Activated T-cell treated with anti-CD3 and anti-CD28 coated beads for 1 hour (primary cell): ENCODE results near the gene SDK2.
"Not testable (repeated sequence)": the region's sequence is repeated elsewhere in the genome, so short reads cannot be mapped to it uniquely, and the experiment has no call there.

Source experiments
- DNase-seq: peaks from one replicate; pipeline ENCODE4 v3.0.0-alpha.2; 2020; ENCODE audit warnings: low read depth

The SDK2 gene

DNA sequence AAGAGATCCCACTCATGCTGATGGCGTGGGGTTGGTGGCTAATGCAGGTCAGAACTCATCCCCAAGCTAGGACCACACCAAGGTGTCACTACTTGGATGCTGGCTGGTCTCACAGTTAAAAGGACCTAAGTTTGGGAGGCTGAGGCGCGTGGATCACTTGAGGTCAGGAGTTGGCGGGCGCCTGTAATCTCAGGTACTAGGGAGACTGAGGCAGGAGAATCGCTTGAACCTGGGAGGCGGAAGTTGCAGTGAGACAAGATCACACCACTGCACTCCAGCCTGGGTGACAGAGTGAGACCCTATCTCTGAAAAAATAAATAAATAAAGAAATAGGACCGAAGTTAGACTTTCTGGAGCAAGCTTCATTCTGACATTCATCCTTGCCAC is 325.8 kb downstream of the SDK2 start:
- DNase-seq, result no peak

DNA sequence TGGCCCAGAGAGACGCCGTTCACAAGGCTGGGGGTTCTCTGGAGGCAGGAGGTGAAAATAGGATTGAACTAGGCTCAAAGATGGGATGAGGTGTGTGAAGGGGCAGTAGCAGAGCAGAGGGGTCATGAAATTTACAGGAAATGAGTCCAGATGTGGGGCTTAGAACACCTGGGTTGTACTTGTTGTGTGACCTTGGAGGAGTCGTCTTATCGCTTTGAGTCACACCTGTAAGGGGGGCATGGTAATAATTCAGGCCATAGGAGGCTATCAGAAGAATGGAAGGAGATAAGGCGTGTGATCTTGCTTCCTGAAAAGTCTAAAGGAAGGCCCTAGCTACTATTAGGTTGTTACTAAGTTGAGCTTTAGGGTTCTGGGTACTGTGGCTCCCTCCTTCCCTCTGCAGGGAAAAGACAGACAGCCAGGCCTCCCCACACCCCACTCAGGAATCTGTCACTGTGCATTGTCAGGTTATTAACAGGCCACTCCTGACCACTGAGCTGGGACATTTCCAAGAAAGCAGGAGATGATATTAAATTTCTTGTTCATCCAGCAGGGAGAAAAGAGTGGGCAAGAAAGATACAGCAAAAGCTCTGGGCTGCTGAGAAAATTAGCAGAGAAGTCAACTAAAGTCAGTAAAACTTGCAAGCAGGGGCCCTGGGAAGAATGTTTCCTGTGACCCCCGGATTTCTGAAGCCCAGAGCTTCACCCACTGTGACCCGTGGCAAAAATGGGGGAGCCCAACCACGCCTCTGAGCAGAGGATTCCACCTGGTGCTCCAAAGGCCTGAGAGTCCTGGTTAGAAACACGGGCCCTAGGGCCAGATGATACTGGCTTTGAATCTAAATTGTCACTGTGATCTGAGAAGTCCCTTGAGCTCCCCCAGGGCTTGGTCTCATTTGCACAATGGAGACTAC is 326.5 kb downstream of the SDK2 start:
- no peak for DNase-seq

DNA sequence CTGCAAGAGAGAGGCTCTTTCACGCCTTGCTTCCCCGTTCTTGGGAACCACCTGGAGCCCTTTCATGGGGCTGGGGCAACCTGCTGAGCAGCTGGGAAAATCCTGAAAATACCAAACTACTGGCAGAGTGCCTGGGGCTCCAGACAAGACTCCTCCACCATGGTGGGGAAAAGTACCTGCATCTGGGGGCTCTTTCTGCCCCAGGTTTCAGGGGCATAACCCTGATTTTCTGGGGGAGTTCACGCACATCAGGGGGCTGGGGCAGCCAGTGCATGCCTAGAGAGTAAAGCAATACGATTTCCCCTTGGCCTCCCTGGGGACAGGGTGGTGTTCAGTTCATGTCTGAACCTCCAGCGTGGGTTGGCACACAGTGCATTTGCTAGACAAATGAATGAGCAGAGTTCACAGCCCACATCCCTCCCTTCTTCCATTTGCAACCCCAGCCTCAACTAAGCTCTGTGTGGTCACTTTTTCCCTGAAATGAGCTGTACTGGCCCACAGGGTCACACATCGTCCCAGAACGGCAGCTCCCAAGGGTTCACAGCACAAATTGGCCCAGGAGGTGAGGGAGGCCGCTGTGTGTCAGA is 327.2 kb downstream of the SDK2 start:
- DNase-seq, result no peak

GRCh38 chr17:73315471-73315870 is 328.8 kb downstream of the SDK2 start:
- DNase-seq, result no peak

DNA sequence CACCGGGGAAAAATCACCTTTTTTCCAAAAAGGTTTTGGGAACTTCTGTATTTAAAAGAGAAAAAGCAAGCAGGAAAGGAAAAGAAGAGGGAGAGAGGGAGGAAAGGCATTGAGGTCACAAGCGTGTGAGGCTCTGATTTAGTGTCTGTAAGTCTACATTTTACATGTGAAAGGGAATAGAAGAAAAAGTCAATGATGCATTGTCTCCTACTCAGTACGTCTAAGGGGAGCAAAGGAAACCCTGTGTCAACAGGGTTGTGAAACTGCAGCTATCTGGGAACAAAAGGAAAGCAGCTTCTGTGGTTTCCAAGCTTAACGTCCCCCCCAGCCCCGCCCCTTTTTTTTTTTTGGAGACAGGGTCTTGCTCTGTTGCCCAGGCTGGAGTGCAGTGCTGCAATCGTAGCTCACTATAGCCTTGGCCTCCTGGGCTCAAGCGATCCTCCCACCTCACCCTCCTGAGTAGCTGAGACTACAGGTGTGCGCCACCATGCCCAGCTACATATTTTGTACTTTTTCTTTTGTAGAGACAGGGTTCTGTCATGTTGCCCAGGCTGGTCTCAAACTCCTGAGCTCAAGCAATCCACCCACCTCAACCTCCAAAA is 330.6 kb downstream of the SDK2 start:
- no peak for DNase-seq

DNA sequence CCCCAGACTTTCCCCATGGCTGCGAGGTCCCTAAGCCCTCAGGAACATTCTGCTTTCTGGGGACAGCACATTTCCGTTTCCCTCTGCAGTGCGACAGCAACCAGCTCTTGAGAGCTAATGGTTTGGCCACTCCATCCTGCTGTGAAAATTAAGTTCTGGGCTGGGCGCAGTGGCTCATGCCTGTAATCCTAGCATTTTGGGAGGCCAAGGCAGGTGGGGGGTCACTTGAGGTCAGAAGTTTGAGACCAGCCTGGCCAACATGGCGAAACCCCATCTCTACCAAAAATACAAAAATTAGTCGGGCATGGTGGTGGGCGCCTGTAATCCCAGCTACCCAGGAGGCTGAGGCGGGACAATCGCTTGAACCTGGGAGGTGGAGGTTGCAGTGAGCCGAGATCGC is 331.4 kb downstream of the SDK2 start:
- not testable (repeated sequence) for DNase-seq

GRCh38 chr17:73311781-73312641 is 332.2 kb downstream of the SDK2 start, which contains the start of gene CDC42EP4:
Gene CDC42EP4 (minus strand): TSS chr17:73312001. CDS start chr17:73286500, 25,501 bp downstream.
- DNase-seq, result peak; percentile 73

DNA sequence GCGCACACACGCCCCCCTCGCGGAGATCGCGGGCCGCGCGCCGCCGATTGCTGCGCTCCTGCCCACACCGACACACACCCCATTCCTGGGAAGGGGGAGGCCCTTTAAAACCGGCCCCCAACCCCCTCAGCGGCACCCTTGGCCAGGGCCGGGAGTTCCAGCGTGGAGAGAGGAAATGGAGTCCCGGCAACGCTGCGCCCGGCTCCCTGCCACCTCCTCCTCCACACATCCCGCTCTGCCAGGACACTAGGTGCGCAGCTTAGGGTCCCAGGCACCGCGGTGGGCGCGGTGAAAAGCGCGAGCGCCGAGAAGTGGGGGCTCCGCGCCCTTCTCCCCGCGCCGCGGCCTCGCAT is 332.8 kb downstream of the SDK2 start:
- DNase-seq, result no peak

- no peak for DNase-seq
Observed at GRCh38 chr17:73309727-73310596, 334.3 kb downstream of the SDK2 start.

DNA sequence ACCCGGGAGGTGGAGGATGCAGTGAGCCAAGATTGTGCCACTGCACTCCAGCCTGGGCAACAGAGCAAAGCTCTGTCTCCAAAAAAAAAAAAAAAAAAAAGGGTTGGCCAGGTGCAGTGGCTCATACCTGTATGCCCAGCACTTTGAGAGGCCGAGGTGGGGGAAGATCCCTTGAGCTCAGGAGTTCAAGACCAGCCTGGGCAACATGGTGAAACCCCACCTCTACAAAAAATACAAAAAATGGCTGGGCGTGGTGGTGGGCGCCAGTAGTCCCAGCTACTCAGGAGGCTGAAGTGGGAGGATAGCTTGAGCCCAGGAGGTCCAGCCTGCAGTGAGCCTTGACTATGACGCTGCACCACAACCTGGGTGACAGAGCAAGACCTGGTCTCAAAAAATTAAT is 335.3 kb downstream of the SDK2 start:
- not testable (repeated sequence) for DNase-seq

DNA sequence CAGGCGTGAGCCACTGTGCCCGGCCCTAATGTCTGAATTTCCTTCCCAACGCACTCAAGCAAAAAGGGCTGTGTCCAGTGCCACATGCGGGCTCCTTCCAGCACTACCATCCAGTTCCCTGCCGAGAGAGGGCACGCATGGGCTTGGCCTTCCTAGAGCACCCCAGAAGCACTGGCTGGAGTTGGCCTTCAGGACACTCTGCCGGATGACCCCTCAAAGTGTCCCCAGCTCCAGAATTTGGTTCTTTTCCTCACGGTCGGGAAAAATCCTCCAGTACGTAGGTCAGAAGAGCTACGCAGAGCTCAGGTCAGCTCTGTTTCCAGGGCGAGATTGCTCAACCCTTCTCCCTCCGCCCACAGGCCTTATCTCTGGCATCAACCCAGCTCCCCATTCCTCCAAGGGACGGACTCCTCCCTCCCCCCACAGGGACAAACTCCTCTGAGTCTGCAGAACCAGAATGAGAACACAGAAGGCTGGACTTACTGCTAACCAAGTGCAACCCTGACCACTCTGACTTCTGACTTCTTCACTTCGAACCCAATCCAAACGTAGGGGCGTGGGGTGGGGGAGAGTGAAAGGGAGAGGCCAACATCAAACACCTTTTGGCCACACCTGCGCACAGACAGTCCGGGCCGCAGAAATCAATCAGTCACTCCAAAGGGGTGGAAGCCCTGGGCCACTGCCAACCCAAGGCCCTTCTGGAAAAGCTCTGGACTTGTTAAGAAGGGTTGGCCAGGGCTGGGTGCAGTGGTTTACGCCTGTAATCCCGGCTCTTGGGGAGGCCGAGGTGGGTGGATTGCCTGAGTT is 336.0 kb downstream of the SDK2 start:
- no peak for DNase-seq

GRCh38 chr17:73307130-73307529 is 337.1 kb downstream of the SDK2 start:
- DNase-seq, result no peak

GRCh38 chr17:73305845-73306836 is 338.1 kb downstream of the SDK2 start:
- DNase-seq, result no peak

- no peak for DNase-seq
Observed at GRCh38 chr17:73304971-73305812, 339.1 kb downstream of the SDK2 start.

- no peak for DNase-seq
Observed at GRCh38 chr17:73304438-73304837, 339.8 kb downstream of the SDK2 start.

DNA sequence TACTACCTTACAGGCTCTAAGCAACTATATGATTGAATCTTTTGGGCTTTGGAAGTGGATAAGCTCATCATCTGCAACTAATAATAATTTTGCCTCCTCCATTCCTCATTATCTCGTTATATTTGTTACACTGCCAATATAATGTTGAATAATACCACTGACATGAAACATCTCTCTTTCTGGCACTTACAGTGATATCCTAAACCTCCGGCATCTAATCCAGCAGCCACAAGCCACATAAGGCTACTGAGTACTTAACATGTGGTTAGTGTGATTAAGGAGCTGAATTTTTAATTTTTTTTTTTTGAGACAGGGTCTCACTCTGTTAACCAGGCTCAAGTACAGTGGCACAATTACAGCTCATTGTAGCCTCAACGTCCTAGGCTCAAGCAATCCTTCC is 342.1 kb downstream of the SDK2 start:
- no peak for DNase-seq

- DNase-seq, result no peak
Observed at GRCh38 chr17:73301369-73301768, 342.9 kb downstream of the SDK2 start.

GRCh38 chr17:73300392-73300791 is 343.9 kb downstream of the SDK2 start:
- no peak for DNase-seq
